HUES6 (cell line): Measurements from ENCODE around the gene BPTF.
"Not testable (repeated sequence)": the region's sequence is repeated elsewhere in the genome, so short reads cannot be mapped to it uniquely, and the experiment has no call there.

Experiments
- H3K27ac ChIP-seq: 2 replicates; pipeline ENCODE4 v1.7.0; 2013; ENCODE audit warnings: low read depth, mild to moderate bottlenecking, low read length, inconsistent platforms
- H3K27me3 ChIP-seq: 2 replicates; pipeline ENCODE4 v1.6.1; 2013; ENCODE audit warnings: low read length; ENCODE audit not compliant: control insufficient read depth, insufficient read depth
- H3K36me3 ChIP-seq: 2 replicates; pipeline ENCODE4 v1.6.1; 2013; ENCODE audit warnings: low read length; ENCODE audit not compliant: control insufficient read depth, insufficient read depth
- H3K4me1 ChIP-seq: 2 replicates; pipeline ENCODE4 v1.6.1; 2013; ENCODE audit warnings: low read length; ENCODE audit not compliant: control insufficient read depth, insufficient read depth
- H3K4me3 ChIP-seq: 2 replicates; pipeline ENCODE4 v1.5.1; 2013; ENCODE audit warnings: low read depth, low read length
- H3K9ac ChIP-seq: one replicate; pipeline ENCODE4 v1.6.1; 2013; ENCODE audit warnings: mild to moderate bottlenecking, low read length
- H3K9me3 ChIP-seq: 2 replicates; pipeline ENCODE4 v1.6.1; 2013; ENCODE audit warnings: low read depth, low read length; ENCODE audit not compliant: control insufficient read depth, insufficient read depth

BPTF gene

GRCh38 chr17:67854378-67854777 lies 29.1 kb downstream of the BPTF start:
- Histone ChIP-seq H3K4me3 (no peak overlapping the region), H3K27me3 (no peaks in the 10 kb centered on the region), H3K36me3 (peaks cover 26% of the 10 kb centered on the region), H3K27ac (no peak overlapping the region), H3K9ac (no peak overlapping the region), H3K9me3 (peaks cover under 1% of the 10 kb centered on the region; the same call in 1 of the 2 replicates), H3K4me1 (no peaks in the 10 kb centered on the region)

- Histone ChIP-seq H3K9ac (no peak overlapping the region), H3K4me3 (no peak overlapping the region), H3K36me3 (peaks cover 26% of the 10 kb centered on the region), H3K9me3 (no peaks in the 10 kb centered on the region), H3K27ac (no peak overlapping the region), H3K4me1 (no peaks in the 10 kb centered on the region), H3K27me3 (no peaks in the 10 kb centered on the region)
Observed at GRCh38 chr17:67855504-67856324, 30.4 kb downstream of the BPTF start.

- H3K27me3 ChIP-seq, H3K27ac ChIP-seq, H3K4me1 ChIP-seq, H3K4me3 ChIP-seq, H3K9me3 ChIP-seq, H3K9ac ChIP-seq: not testable (repeated sequence)
- peaks cover 28% of the 10 kb centered on the region for H3K36me3 ChIP-seq
Observed at GRCh38 chr17:67856402-67856801, 31.1 kb downstream of the BPTF start.

GRCh38 chr17:67862614-67863217 lies 37.4 kb downstream of the BPTF start:
- Histone ChIP-seq H3K9me3 (no peaks in the 10 kb centered on the region), H3K36me3 (peaks cover 14% of the 10 kb centered on the region), H3K27me3 (no peaks in the 10 kb centered on the region), H3K4me3 (no peak overlapping the region), H3K9ac (no peak overlapping the region), H3K4me1 (no peaks in the 10 kb centered on the region), H3K27ac (no peak overlapping the region)

GRCh38 chr17:67863624-67864247 lies 38.4 kb downstream of the BPTF start:
- Histone ChIP-seq H3K9me3 (no peaks in the 10 kb centered on the region), H3K36me3 (peaks cover 14% of the 10 kb centered on the region), H3K9ac (no peak overlapping the region), H3K4me1 (no peaks in the 10 kb centered on the region), H3K27me3 (no peaks in the 10 kb centered on the region), H3K4me3 (no peak overlapping the region), H3K27ac (no peak overlapping the region)

- Histone ChIP-seq H3K36me3 (peaks cover 14% of the 10 kb centered on the region), H3K9ac (no peak overlapping the region), H3K4me3 (no peak overlapping the region), H3K27me3 (no peaks in the 10 kb centered on the region), H3K4me1 (no peaks in the 10 kb centered on the region), H3K27ac (no peak overlapping the region), H3K9me3 (no peaks in the 10 kb centered on the region)
Observed at GRCh38 chr17:67865438-67865837, 40.1 kb downstream of the BPTF start.

- no peak overlapping the region for H3K27ac ChIP-seq
- H3K36me3 ChIP-seq = peaks cover 11% of the 10 kb centered on the region
- no peaks in the 10 kb centered on the region for H3K4me1 ChIP-seq
- H3K27me3 ChIP-seq = no peaks in the 10 kb centered on the region
- H3K4me3 ChIP-seq = no peak overlapping the region
- no peaks in the 10 kb centered on the region for H3K9me3 ChIP-seq
- H3K9ac ChIP-seq = no peak overlapping the region
Observed at GRCh38 chr17:67867591-67867990, 42.3 kb downstream of the BPTF start.

- Histone ChIP-seq H3K27ac (no peak overlapping the region), H3K4me1 (no peaks in the 10 kb centered on the region), H3K27me3 (no peaks in the 10 kb centered on the region), H3K4me3 (no peak overlapping the region), H3K9ac (no peak overlapping the region), H3K36me3 (peaks cover 9% of the 10 kb centered on the region), H3K9me3 (no peaks in the 10 kb centered on the region)
Observed at GRCh38 chr17:67868176-67868575, 42.9 kb downstream of the BPTF start.

- Histone ChIP-seq H3K4me1 (peaks cover 8% of the 10 kb centered on the region), H3K9ac (no peak overlapping the region), H3K27me3 (no peaks in the 10 kb centered on the region), H3K27ac (no peak overlapping the region), H3K4me3 (no peak overlapping the region), H3K36me3 (peaks cover 36% of the 10 kb centered on the region), H3K9me3 (no peaks in the 10 kb centered on the region)
Observed at GRCh38 chr17:67879662-67880061, 54.4 kb downstream of the BPTF start.

- H3K4me1 ChIP-seq = peaks cover 8% of the 10 kb centered on the region
- H3K4me3 ChIP-seq = no peak overlapping the region
- H3K9ac ChIP-seq = no peak overlapping the region
- H3K9me3 ChIP-seq = no peaks in the 10 kb centered on the region
- no peak overlapping the region for H3K27ac ChIP-seq
- peaks cover 32% of the 10 kb centered on the region for H3K36me3 ChIP-seq
- H3K27me3 ChIP-seq = no peaks in the 10 kb centered on the region
Observed at GRCh38 chr17:67881083-67881482, 55.8 kb downstream of the BPTF start.

GRCh38 chr17:67884741-67885140 lies 59.4 kb downstream of the BPTF start:
- no peak overlapping the region for H3K9ac ChIP-seq
- H3K4me3 ChIP-seq = no peak overlapping the region
- 0 out of 2 replicates have a peak, but pooled peaks cover 2% of the 10 kb centered on the region for H3K4me1 ChIP-seq
- H3K9me3 ChIP-seq = no peaks in the 10 kb centered on the region
- no peak overlapping the region for H3K27ac ChIP-seq
- peaks cover 36% of the 10 kb centered on the region for H3K36me3 ChIP-seq
- H3K27me3 ChIP-seq = no peaks in the 10 kb centered on the region
